Spleen (tissue), 11 donors: ENCODE measurements around the gene UQCRC2. TPM values are rescaled to one million over a fixed set of nuclear protein-coding genes. Genes with fewer than 3 reads are reported as not detected.

Experiments used
- DNase-seq: peaks from one replicate; pipeline ENCODE4 v3.0.0-alpha.2; 2020
- H3K27ac ChIP-seq, 8 donors: fragments of 200-600 bp; sonication (generic) in 7 of 8; 1 replicate in 4 of 8; 2 replicates in 4 of 8; pipeline versions ENCODE4 v1.5.0 to v1.8.0; 2016 to 2021; ENCODE audit warnings: inconsistent platforms in 4 of 8, mild to moderate bottlenecking in 4 of 8, moderate library complexity in 1 of 8
- H3K27me3 ChIP-seq, 7 donors: fragments of 200-600 bp; sonication (generic) in 6 of 7; replicated peaks in 1 of 7; 1 replicate in 4 of 7; 2 replicates in 3 of 7; pipeline versions ENCODE4 v1.5.0 to v1.8.0; 2016 to 2021; ENCODE audit warnings: inconsistent platforms in 3 of 7, mild to moderate bottlenecking in 1 of 7
- H3K36me3 ChIP-seq, 6 donors: fragments of 200-600 bp; sonication (generic) in 5 of 6; 1 replicate in 4 of 6; 2 replicates in 2 of 6; pipeline versions ENCODE4 v1.5.0 to v1.8.0; 2016 to 2021; ENCODE audit warnings: inconsistent platforms in 2 of 6
- H3K4me1 ChIP-seq, 6 donors: fragments of 200-600 bp; sonication (generic) in 5 of 6; 1 replicate in 3 of 6; 2 replicates in 3 of 6; pipeline versions ENCODE4 v1.5.0 to v1.8.0; 2016 to 2021; ENCODE audit warnings: inconsistent platforms in 3 of 6
- H3K4me3 ChIP-seq, 8 donors: fragments of 200-600 bp; sonication (generic) in 7 of 8; 1 replicate in 4 of 8; 2 replicates in 4 of 8; pipeline versions ENCODE4 v1.5.0 to v1.8.0; 2016 to 2021; ENCODE audit warnings: inconsistent platforms in 4 of 8, mild to moderate bottlenecking in 4 of 8, moderate library complexity in 2 of 8
- H3K9me3 ChIP-seq, 8 donors: fragments of 200-600 bp; sonication (generic) in 7 of 8; 1 replicate in 4 of 8; 2 replicates in 4 of 8; pipeline versions ENCODE4 v1.5.0 to v1.8.0; 2016 to 2021; ENCODE audit warnings: inconsistent platforms in 4 of 8
- POLR2A ChIP-seq, 3 donors: fragments of 450-650 bp; IDR thresholded peaks; one replicate each; pipeline ENCODE4 v1.5.1; 2017; ENCODE audit warnings: antibody characterized with exemption in 3 of 3, mild to moderate bottlenecking in 1 of 3
- POLR2AphosphoS5 ChIP-seq, 3 donors: sonication (generic); formaldehyde crosslinking; IDR thresholded peaks; one replicate each; pipeline ENCODE4 v1.5.1; 2017; ENCODE audit warnings: antibody characterized with exemption in 3 of 3
- WGBS, 5 donors: extraction: QIAGEN DNeasy Blood & Tissue Kit in 3 of 5; methylation state at CpG; one replicate each; pipeline versions ENCODE4 v1.1.5 to v1.1.7; 2013 to 2018; 5-methylcytosine and 5-hydroxymethylcytosine counted together
- intact Hi-C: fragments of 100-400 bp; cut with DNase I; formaldehyde crosslinking; loops from one replicate; pipeline ENCODE4 v1.15.0; 2023; ENCODE audit warnings: low total_unique reads
- polyA plus RNA-seq, 3 donors: library from polyadenylated mRNA; stranded (reverse); fragments of 200-250 nt; gene quantifications; one replicate each; pipeline ENCODE4 v1.2.1, GENCODE V29; 2013
- total RNA-seq, 7 donors: library from RNA; depleted of rRNA in 3 of 7; stranded (reverse); fragments of >200 nt in 3 of 7; fragmentation: NEBNext Ultra II Directional in 4 of 7; extraction: Animal tissue kit (Norgen Biotek cat#: 25700) in 4 of 7; gene quantifications; one replicate each; pipeline versions ENCODE4 v1.1.0 to v1.2.1, GENCODE V29; 2016 to 2021
- TF ChIP-seq, protein P1 (sequence below), 11 experiments: fragments of 200-600 bp in 7 of 11; fragments of 450-650 bp in 4 of 11; sonication (generic) in 4 of 11; IDR thresholded peaks in 8 of 11; conservative IDR thresholded peaks in 3 of 11; 1 replicate in 7 of 11; 2 replicates in 4 of 11; pipeline versions ENCODE4 v1.4.0 to v1.8.0; 2016 to 2021; ENCODE audit warnings: antibody characterized with exemption in 11 of 11, inconsistent platforms in 4 of 11, mild to moderate bottlenecking in 1 of 11
- donor health status: healthy with polysubstance abuse.
- donor health status: DM: no; HTN: no; CAD: no; lungs with moderate emphysema.
- donor health status: DM: no; HTN: no; CAD: no.
- donor health status: Bipolar disorder and iron deficiency.
- donor health status: healthy.
- donor health status: DM: no; HTN: no; CAD: no.
- donor health status: DM: yes; HTN: yes; CAD: no.

Gene UQCRC2
- total and polyA plus RNA-seq, 10 donors: 75.1 to 172 (median 139) TPM

DNA sequence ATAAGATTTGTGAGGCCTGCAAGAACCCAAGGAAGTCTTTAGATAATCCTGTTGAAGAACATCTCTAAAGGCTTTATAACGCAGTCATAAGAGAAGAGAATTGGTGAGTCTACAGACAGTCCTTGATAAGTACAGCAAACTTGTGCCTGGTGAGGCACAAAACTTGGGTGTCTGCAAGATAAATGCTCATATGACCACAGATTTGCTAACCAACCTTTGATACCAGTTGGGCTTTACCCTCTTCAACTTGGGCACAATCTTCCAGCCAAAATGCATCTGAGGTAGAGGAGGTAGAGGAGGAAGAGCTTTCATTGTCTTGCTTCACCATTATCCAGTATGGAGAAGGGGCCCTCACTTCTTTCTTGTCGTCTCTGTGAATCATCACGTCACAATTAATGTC is 30.9 kb downstream of the UQCRC2 start:
- H3K27me3 ChIP-seq: no peaks in the 10 kb centered on the region
- H3K27ac ChIP-seq: no peak overlapping the region
- intact Hi-C loops: no loop called here
- no peaks in the 10 kb centered on the region for H3K9me3 ChIP-seq
- WGBS, 5 donors: 90 to 98% (median 94%) methylated on average over 3 of the region's 3 CpGs
- H3K4me3 ChIP-seq: no peak overlapping the region
- TF ChIP-seq POLR2A (IDR thresholded peaks at IDR 0.05) (no peak), POLR2AphosphoS5 (IDR thresholded peaks at IDR 0.05) (no peak)
- TF ChIP-seq, protein P1, sequence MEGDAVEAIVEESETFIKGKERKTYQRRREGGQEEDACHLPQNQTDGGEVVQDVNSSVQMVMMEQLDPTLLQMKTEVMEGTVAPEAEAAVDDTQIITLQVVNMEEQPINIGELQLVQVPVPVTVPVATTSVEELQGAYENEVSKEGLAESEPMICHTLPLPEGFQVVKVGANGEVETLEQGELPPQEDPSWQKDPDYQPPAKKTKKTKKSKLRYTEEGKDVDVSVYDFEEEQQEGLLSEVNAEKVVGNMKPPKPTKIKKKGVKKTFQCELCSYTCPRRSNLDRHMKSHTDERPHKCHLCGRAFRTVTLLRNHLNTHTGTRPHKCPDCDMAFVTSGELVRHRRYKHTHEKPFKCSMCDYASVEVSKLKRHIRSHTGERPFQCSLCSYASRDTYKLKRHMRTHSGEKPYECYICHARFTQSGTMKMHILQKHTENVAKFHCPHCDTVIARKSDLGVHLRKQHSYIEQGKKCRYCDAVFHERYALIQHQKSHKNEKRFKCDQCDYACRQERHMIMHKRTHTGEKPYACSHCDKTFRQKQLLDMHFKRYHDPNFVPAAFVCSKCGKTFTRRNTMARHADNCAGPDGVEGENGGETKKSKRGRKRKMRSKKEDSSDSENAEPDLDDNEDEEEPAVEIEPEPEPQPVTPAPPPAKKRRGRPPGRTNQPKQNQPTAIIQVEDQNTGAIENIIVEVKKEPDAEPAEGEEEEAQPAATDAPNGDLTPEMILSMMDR (IDR thresholded peaks at IDR 0.05 in 8 of 11, conservative IDR thresholded peaks at IDR 0.05 in 3 of 11): no peak
- peaks cover 5 to 79% (median 71%) of the 10 kb centered on the region in 6 donors for H3K36me3 ChIP-seq
- no peak for DNase-seq
- H3K4me1 ChIP-seq: peaks cover 0 to 23% (median 4%) of the 10 kb centered on the region in 6 donors

DNA sequence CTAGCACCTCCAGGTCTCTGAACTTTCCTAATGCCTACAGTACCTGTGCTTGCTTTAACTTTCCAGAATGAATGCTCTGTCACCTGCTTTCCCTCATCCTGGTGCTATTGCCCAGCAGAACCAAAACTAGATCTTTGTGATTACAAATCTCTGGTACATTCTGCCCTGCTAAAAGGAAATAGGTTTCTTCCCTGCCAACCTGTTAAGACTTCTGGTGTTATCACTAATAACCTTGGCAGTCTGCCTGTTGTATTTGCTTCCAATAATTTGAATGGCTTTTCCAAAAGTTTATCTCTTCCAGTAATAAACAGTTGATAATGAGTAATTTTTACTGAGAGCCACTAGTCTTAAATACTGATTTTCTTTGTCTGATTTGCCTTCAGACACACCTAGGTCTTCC is 32.4 kb downstream of the UQCRC2 start:
- intact Hi-C loops: no loop called here
- H3K27ac ChIP-seq: peak overlapping the region in 4 of 8 donors; percentile 28 to 46 (median 37)
- TF ChIP-seq POLR2AphosphoS5 (IDR thresholded peaks at IDR 0.05) (no peak), POLR2A (IDR thresholded peaks at IDR 0.05) (no peak)
- H3K9me3 ChIP-seq: no peaks in the 10 kb centered on the region
- H3K4me1 ChIP-seq: peaks cover 0 to 37% (median 7%) of the 10 kb centered on the region in 6 donors
- H3K27me3 ChIP-seq: no peaks in the 10 kb centered on the region
- peaks cover 0 to 64% (median 56%) of the 10 kb centered on the region in 6 donors for H3K36me3 ChIP-seq
- H3K4me3 ChIP-seq: no peak overlapping the region
- DNase-seq: no peak

DNA sequence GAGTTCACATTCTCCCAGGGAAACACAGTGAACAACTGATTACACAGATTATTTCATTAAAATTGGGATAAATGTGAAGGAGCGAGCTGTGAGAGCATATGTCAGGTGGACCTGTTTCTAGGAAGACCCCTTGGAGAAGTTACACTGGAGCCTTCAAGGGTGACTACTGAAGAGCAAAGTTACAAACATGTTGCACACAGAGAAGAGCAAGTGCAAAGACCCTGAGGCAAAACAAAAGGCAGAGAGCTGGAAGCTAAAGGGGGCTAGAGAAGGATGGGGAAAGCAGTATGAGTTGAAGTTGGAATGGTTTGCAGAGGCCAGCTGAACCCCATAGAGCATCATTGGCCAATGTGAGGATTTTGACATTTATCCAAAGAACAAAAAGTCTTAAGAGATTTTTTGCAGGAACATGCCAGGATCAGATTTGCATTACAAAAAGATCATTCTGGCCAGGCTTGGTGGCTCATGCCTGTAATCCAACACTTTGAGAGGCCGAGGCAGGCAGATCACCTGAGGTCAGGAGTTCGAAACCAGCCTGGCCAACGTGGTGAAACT is 33.6 kb downstream of the UQCRC2 start:
- WGBS, 5 donors: 83 to 97% (median 92%) methylated on average over 4 of the region's 4 CpGs
- H3K4me1 ChIP-seq: peaks cover 0 to 46% (median 7%) of the 10 kb centered on the region in 6 donors
- intact Hi-C loops: no loop called here

DNA sequence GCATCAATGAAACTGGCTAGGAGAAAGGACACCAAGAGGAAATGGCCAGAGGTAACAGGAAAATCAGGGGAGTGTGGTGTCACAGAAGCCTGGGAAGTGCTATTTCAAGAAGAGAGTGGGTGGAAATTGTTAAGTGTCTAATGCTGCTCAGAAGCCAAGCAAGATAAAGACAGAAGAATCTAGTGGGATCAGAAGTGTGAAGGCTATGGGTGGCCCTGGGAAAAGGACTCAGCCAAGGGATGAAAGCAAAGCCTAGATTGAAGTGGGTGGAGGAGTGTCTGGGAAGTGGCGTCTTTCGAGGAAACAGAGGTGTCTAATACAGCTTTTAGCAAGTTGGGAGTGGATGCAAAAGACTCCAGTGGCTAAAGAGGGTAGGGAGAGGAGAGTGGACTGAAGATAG is 34.3 kb downstream of the UQCRC2 start:
- peaks cover 0 to 45% (median 36%) of the 10 kb centered on the region in 6 donors for H3K36me3 ChIP-seq
- intact Hi-C loops: no loop called here
- no peak for DNase-seq
- H3K4me1 ChIP-seq: peaks cover 0 to 46% (median 7%) of the 10 kb centered on the region in 6 donors
- H3K9me3 ChIP-seq: no peaks in the 10 kb centered on the region
- H3K27me3 ChIP-seq: no peaks in the 10 kb centered on the region
- 51 to 79% (median 70%) methylated on average over 2 of the region's 2 CpGs for WGBS, 5 donors
- no peak for TF ChIP-seq POLR2A (IDR thresholded peaks at IDR 0.05)
- no peak for TF ChIP-seq POLR2AphosphoS5 (IDR thresholded peaks at IDR 0.05)
- TF ChIP-seq, protein P1 (IDR thresholded peaks at IDR 0.05 in 8 of 11, conservative IDR thresholded peaks at IDR 0.05 in 3 of 11): no peak
- H3K27ac ChIP-seq: no peak overlapping the region
- H3K4me3 ChIP-seq: no peak overlapping the region

More for the DNA sequence above, 33.6 kb downstream of the UQCRC2 start:
- DNase-seq: no peak
- no peaks in the 10 kb centered on the region for H3K9me3 ChIP-seq
- H3K36me3 ChIP-seq: peaks cover 0 to 52% (median 44%) of the 10 kb centered on the region in 6 donors
- peak overlapping the region in 2 of 8 donors; percentile 29 to 45 for H3K27ac ChIP-seq
- H3K4me3 ChIP-seq: no peak overlapping the region
- no peaks in the 10 kb centered on the region for H3K27me3 ChIP-seq
- TF ChIP-seq, protein P1 (IDR thresholded peaks at IDR 0.05 in 8 of 11, conservative IDR thresholded peaks at IDR 0.05 in 3 of 11): no peak
- TF ChIP-seq POLR2A (IDR thresholded peaks at IDR 0.05): no peak
